ENCODE results near the gene TPGS1. TPM values are rescaled to one million over a fixed set of nuclear protein-coding genes. Genes with fewer than 3 reads are reported as not detected.

The TPGS1 gene
- total RNA-seq, 3 donors from 2014 or later = 15.5 to 20.6 (median 16.0) TPM

GRCh38 chr19:467554-467953, 39.7 kb upstream of the TPGS1 start:
- TF ChIP-seq, protein P1, sequence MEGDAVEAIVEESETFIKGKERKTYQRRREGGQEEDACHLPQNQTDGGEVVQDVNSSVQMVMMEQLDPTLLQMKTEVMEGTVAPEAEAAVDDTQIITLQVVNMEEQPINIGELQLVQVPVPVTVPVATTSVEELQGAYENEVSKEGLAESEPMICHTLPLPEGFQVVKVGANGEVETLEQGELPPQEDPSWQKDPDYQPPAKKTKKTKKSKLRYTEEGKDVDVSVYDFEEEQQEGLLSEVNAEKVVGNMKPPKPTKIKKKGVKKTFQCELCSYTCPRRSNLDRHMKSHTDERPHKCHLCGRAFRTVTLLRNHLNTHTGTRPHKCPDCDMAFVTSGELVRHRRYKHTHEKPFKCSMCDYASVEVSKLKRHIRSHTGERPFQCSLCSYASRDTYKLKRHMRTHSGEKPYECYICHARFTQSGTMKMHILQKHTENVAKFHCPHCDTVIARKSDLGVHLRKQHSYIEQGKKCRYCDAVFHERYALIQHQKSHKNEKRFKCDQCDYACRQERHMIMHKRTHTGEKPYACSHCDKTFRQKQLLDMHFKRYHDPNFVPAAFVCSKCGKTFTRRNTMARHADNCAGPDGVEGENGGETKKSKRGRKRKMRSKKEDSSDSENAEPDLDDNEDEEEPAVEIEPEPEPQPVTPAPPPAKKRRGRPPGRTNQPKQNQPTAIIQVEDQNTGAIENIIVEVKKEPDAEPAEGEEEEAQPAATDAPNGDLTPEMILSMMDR (IDR thresholded peaks at IDR 0.05) = no peak
- H3K4me1 ChIP-seq (ENCODE audit: low read depth) = no peaks in the 10 kb centered on the region
- intact Hi-C loops (cut with DNase I, micrococcal nuclease) = no loop called here
- ATAC-seq (no peak), DNase-seq (no peak)
- no peaks in the 10 kb centered on the region for H3K9me3 ChIP-seq
- H3K4me3 ChIP-seq = no peak overlapping the region
- H3K36me3 ChIP-seq (ENCODE audit: low read depth) = no peaks in the 10 kb centered on the region

GRCh38 chr19:468587-469256, 38.6 kb upstream of the TPGS1 start:
- H3K4me1 ChIP-seq (ENCODE audit: low read depth) = no peaks in the 10 kb centered on the region
- H3K9me3 ChIP-seq = no peaks in the 10 kb centered on the region
- H3K4me3 ChIP-seq = no peak overlapping the region
- no peaks in the 10 kb centered on the region for H3K36me3 ChIP-seq (ENCODE audit: low read depth)
- no peak for DNase-seq
- no peak for ATAC-seq
- intact Hi-C loops (cut with DNase I, micrococcal nuclease) = no loop called here
- TF ChIP-seq, protein P1 (IDR thresholded peaks at IDR 0.05) = no peak

- DNase-seq = no peak
- TF ChIP-seq, protein P1 (IDR thresholded peaks at IDR 0.05) = no peak
- Histone ChIP-seq H3K36me3 (ENCODE audit: low read depth) (no peaks in the 10 kb centered on the region), H3K4me1 (ENCODE audit: low read depth) (no peaks in the 10 kb centered on the region), H3K4me3 (no peak overlapping the region), H3K9me3 (no peaks in the 10 kb centered on the region)
- no peak for ATAC-seq
- intact Hi-C loops (cut with DNase I, micrococcal nuclease) = no loop called here
These were observed 37.5 kb upstream of the TPGS1 start for GRCh38 chr19:469833-470232.

- no peak for ATAC-seq
These were observed 36.6 kb upstream of the TPGS1 start for GRCh38 chr19:470701-471100.

GRCh38 chr19:472005-472858, 35.1 kb upstream of the TPGS1 start:
- no peak overlapping the region for H3K4me3 ChIP-seq
- TF ChIP-seq, protein P1 (IDR thresholded peaks at IDR 0.05) = no peak
- no peaks in the 10 kb centered on the region for H3K9me3 ChIP-seq
- intact Hi-C loops (cut with DNase I, micrococcal nuclease) = no loop called here
- H3K36me3 ChIP-seq (ENCODE audit: low read depth) = no peaks in the 10 kb centered on the region
- H3K4me1 ChIP-seq (ENCODE audit: low read depth) = no peaks in the 10 kb centered on the region
- ATAC-seq (no peak), DNase-seq (no peak)

More at GRCh38 chr19:470701-471100, 36.6 kb upstream of the TPGS1 start:
- intact Hi-C loops (cut with DNase I, micrococcal nuclease) = no loop called here
- no peaks in the 10 kb centered on the region for H3K36me3 ChIP-seq (ENCODE audit: low read depth)
- no peak overlapping the region for H3K4me3 ChIP-seq
- DNase-seq = no peak
- TF ChIP-seq, protein P1 (IDR thresholded peaks at IDR 0.05) = no peak
- H3K9me3 ChIP-seq = no peaks in the 10 kb centered on the region
- no peaks in the 10 kb centered on the region for H3K4me1 ChIP-seq (ENCODE audit: low read depth)

Data from mucosa of descending colon (tissue), 3 donors.